Left lung (tissue), 10 donors: Measurements from ENCODE around the gene SLC35G6. TPM values are rescaled to one million over a fixed set of nuclear protein-coding genes. Genes with fewer than 3 reads are reported as not detected.

Experiments used
- ATAC-seq: fragments of 200-7000 bp; cut with Tn5 transposase; one replicate; pipeline ENCODE4 v1.9.1; 2020; ENCODE audit warnings: moderate library complexity
- DNase-seq, 4 donors: peaks; one replicate each; pipeline ENCODE4 v3.0.0-alpha.2; 2013 to 2020
- H3K27ac ChIP-seq, 2 donors: fragments of 200-600 bp; sonication (generic) in 1 of 2; one replicate each; pipeline versions ENCODE4 v1.5.0 to v1.8.0; 2020 to 2021
- H3K27me3 ChIP-seq, 2 donors: fragments of 200-600 bp; sonication (generic) in 1 of 2; one replicate each; pipeline versions ENCODE4 v1.5.0 to v1.8.0; 2020 to 2021
- H3K36me3 ChIP-seq, 2 donors: fragments of 200-600 bp; sonication (generic) in 1 of 2; one replicate each; pipeline versions ENCODE4 v1.5.0 to v1.8.0; 2020 to 2021
- H3K4me1 ChIP-seq, 2 donors: fragments of 200-600 bp; one replicate each; pipeline ENCODE4 v1.8.0; 2021
- H3K4me3 ChIP-seq, 2 donors: fragments of 200-600 bp; sonication (generic) in 1 of 2; one replicate each; pipeline versions ENCODE4 v1.5.0 to v1.8.0; 2020 to 2021; ENCODE audit warnings: mild to moderate bottlenecking in 1 of 2
- H3K9me3 ChIP-seq, 2 donors: fragments of 200-600 bp; sonication (generic) in 1 of 2; one replicate each; pipeline versions ENCODE4 v1.5.0 to v1.8.0; 2020 to 2021
- intact Hi-C, 2 donors: fragments of 100-400 bp; cut with DNase I; formaldehyde crosslinking; loops; one replicate each; pipeline versions ENCODE4 v1.11.2 to v1.14.2; 2022
- polyA plus RNA-seq, 6 donors: library from polyadenylated mRNA; unstranded; fragments of 120-200 nt; gene quantifications; one replicate each; pipeline ENCODE4 v1.2.1, GENCODE V29; 2013; ENCODE audit not compliant: insufficient read length in 6 of 6
- total RNA-seq, 2 donors: library from RNA; stranded (reverse); fragmentation: NEBNext Ultra II Directional; extraction: Animal tissue kit (Norgen Biotek cat#: 25700); gene quantifications; one replicate each; pipeline ENCODE4 v1.2.1, GENCODE V29; 2021
- TF ChIP-seq, protein P1 (sequence below), 2 donors: fragments of 200-600 bp; sonication (generic) in 1 of 2; IDR thresholded peaks; one replicate each; pipeline versions ENCODE4 v1.5.0 to v1.8.0; 2021; ENCODE audit warnings: antibody characterized with exemption in 2 of 2
- donor health status: DM: no; HTN: yes; CAD: no.
- donor health status: DM: no; HTN: no; CAD: no.

SLC35G6 gene
- total and polyA plus RNA-seq, 8 donors, result 0.17 to 0.35 (median 0.35) TPM; not detected in 2

DNA sequence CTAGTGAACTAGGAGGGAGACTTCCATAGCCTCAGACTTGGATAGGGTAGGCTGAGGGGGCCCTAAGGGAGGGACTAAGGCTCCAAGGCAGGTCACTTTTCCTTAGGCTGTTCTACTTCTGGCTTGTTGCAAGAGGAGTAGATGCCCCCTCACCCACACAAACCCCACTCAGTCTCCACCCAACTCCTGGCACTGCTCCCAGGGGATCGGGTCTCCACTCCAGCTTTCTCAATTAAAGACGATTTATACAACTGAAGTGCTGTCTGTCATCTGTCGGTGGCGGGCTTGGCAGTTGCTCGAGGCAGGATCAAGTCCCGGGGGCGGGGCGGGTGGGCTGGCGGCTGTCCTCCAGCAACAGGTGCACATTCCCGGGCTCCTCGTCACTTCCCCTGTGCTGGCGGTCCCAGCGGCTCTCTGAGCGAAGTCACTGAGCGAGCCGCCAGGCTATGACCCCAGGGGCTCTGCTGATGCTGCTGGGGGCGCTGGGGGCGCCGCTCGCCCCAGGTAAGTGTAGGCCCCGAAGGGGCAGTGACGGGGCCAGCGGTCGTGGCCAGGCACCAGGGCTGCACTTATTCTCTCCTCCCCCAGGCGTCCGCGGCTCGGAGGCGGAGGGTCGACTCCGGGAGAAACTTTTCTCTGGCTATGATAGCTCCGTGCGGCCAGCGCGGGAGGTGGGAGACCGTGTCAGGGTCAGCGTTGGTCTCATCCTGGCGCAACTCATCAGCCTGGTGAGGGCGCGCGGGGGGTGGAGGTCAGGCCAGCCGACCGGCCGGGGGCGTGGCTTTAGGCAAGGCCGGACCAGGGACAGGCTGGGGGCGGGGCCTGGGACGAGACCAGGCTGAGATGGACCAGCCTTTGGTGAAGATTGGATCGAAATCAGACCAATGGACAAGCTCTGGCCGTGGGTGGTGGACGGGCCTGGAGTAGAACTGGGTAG is 36.3 kb upstream of the SLC35G6 start, which contains the start of gene CHRNB1:
TSS of gene CHRNB1 (plus strand) at position 380 of the 937 bp plus-strand sequence. CDS start at position 447, 67 bp downstream.
- peaks cover 15 to 77% of the 10 kb centered on the region in 2 donors for H3K27me3 ChIP-seq
- H3K4me3 ChIP-seq, result peak within 1 kb of the TSS; percentile 33 to 50
- DNase-seq (peak in 2 of 4 donors; percentile 81 to 96), ATAC-seq (peak; percentile 96)
- peaks cover 12 to 27% of the 10 kb centered on the region in 2 donors for H3K4me1 ChIP-seq
- no peaks in the 10 kb centered on the region for H3K9me3 ChIP-seq
- H3K27ac ChIP-seq, result no peak within 1 kb of the TSS
- no peaks in the 10 kb centered on the region for H3K36me3 ChIP-seq
- TF ChIP-seq, protein P1, sequence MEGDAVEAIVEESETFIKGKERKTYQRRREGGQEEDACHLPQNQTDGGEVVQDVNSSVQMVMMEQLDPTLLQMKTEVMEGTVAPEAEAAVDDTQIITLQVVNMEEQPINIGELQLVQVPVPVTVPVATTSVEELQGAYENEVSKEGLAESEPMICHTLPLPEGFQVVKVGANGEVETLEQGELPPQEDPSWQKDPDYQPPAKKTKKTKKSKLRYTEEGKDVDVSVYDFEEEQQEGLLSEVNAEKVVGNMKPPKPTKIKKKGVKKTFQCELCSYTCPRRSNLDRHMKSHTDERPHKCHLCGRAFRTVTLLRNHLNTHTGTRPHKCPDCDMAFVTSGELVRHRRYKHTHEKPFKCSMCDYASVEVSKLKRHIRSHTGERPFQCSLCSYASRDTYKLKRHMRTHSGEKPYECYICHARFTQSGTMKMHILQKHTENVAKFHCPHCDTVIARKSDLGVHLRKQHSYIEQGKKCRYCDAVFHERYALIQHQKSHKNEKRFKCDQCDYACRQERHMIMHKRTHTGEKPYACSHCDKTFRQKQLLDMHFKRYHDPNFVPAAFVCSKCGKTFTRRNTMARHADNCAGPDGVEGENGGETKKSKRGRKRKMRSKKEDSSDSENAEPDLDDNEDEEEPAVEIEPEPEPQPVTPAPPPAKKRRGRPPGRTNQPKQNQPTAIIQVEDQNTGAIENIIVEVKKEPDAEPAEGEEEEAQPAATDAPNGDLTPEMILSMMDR (IDR thresholded peaks at IDR 0.05), result no peak
- intact Hi-C loops, result no loop called here

DNA sequence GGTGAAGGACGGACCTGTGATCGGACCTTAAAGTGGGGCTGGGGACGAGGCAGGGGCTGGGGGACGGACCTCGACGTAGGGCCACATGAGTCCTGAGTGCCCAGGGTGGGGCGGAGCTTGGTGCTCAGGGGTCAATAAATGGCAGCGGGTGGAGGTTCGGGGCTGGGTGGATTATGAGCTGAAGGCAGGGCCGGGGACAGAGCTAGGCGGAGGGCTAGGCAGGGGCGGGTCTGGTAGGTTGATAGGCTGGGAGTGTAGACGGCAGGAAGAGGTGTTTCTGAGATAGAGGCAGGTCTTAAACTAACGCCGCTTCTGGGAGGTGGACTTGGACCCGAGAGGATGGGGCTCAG is 35.7 kb upstream of the SLC35G6 start:
- H3K36me3 ChIP-seq, result no peaks in the 10 kb centered on the region
- H3K9me3 ChIP-seq, result no peaks in the 10 kb centered on the region
- ATAC-seq, result peak; percentile 63
- TF ChIP-seq, protein P1 (IDR thresholded peaks at IDR 0.05), result no peak
- peaks cover 5 to 20% of the 10 kb centered on the region in 2 donors for H3K4me1 ChIP-seq
- peaks cover 9 to 71% of the 10 kb centered on the region in 2 donors for H3K27me3 ChIP-seq
- intact Hi-C loops, result no loop called here
- peak overlapping the region; percentile 33 to 50 for H3K4me3 ChIP-seq
- no peak for DNase-seq
- no peak overlapping the region for H3K27ac ChIP-seq

DNA sequence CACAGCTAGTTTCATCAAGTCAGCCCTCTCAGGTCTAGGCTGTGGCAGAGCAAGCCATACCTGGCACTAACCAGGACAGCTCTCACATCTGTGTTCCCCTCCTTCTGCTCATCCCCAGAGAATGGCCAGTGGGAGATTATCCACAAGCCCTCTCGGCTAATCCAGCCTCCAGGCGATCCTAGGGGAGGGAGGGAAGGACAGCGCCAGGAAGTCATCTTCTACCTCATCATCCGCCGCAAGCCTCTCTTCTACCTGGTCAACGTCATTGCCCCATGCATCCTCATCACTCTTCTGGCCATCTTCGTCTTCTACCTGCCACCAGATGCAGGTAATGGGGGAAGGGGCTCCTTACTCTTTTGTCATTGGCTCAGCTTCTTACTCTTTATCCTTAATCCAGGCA is 32.8 kb upstream of the SLC35G6 start:
- DNase-seq (no peak), ATAC-seq (no peak)
- no peak overlapping the region for H3K4me3 ChIP-seq
- TF ChIP-seq, protein P1 (IDR thresholded peaks at IDR 0.05), result no peak
- peaks cover 8 to 48% of the 10 kb centered on the region in 2 donors for H3K27me3 ChIP-seq
- no peaks in the 10 kb centered on the region for H3K9me3 ChIP-seq
- peaks cover 3 to 18% of the 10 kb centered on the region in 2 donors for H3K4me1 ChIP-seq
- intact Hi-C loops, result no loop called here
- no peak overlapping the region for H3K27ac ChIP-seq
- H3K36me3 ChIP-seq, result no peaks in the 10 kb centered on the region

DNA sequence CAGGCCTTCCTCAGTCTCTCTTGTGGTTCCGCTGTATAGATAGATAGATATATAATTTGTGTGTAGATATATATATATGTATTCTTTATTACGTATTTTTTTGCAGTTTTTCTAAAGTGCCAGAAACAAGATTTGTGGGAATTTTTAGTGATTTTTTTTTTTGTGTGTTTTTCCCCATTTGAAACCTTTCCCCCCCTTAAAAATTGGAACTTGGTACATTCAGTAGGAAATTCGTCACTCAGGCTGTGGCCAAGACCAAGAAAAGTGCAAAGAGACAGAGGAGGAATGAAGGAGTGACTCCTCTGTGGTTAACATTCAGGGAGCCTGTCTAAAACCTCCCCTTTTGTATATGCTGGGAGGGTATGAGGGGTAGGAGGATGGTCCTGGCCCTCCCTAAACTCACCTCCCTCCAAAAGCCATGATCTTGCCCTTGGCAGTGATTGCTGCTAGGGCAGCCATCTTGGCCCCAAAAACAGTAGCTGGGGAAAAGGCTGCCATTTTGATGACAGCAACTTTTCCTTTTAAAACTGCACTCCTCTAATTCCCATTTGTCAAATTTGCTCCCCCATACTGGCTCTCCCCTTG is 21.2 kb upstream of the SLC35G6 start:
- Histone ChIP-seq H3K27ac (no peak overlapping the region), H3K36me3 (peaks cover 4 to 27% of the 10 kb centered on the region in 2 donors), H3K27me3 (no peaks in the 10 kb centered on the region), H3K4me1 (peaks cover 4 to 15% of the 10 kb centered on the region in 2 donors), H3K4me3 (no peak overlapping the region), H3K9me3 (no peaks in the 10 kb centered on the region)
- TF ChIP-seq, protein P1 (IDR thresholded peaks at IDR 0.05), result no peak
- intact Hi-C loops, result no loop called here
- DNase-seq (no peak), ATAC-seq (no peak)
